ENCODE results near the gene JAZF1. TPM values are rescaled to one million over a fixed set of nuclear protein-coding genes. Genes with fewer than 3 reads are reported as not detected.

Gene JAZF1
- total RNA-seq, 1 experiment from 2014 or later, result 3.4 TPM

DNA sequence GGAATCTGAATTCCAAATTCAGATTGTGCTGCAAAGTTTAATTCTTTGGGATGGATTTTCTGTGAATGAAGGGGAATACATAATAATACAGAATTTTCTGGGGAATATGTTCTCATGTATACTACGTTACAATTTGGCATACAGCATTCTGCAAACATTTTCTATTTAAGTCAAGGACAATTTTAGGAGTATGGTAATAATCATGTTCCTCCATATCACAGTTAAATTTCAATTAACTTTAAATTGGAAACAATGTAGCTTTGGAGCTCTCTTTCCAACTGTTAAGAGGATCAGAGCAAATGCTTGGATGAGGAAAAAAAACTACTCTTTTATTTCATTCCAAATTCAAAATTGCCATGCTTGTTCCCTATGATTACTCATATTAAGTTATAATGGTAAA lies 217.5 kb downstream of the JAZF1 start:
- no peak overlapping the region for H3K4me3 ChIP-seq (replicated peaks in 1 of 2; ENCODE audit: low read depth in 1 of 2, low read length in 2 of 2)
- TF ChIP-seq, protein P1, sequence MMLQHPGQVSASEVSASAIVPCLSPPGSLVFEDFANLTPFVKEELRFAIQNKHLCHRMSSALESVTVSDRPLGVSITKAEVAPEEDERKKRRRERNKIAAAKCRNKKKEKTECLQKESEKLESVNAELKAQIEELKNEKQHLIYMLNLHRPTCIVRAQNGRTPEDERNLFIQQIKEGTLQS (IDR thresholded peaks at IDR 0.05), result no peak
- TF ChIP-seq POLR2AphosphoS5 (IDR thresholded peaks at IDR 0.05; ENCODE audit: low read depth, low read length), result no peak
- ChIA-PET RAD21 (ENCODE audit: low non-redundant PET in 1 of 2, low total read pairs in 2 of 2, uncharacterized antibody in 2 of 2, unreplicated experiment in 2 of 2) (no interaction called here), POLR2A (no interaction called here), CTCF (no interaction called here)
- BruUV-seq (replicated peaks), result no TSS peak
- H3K27ac ChIP-seq (ENCODE audit: low read depth, low read length), result no peak overlapping the region
- H3K9me2 ChIP-seq (ENCODE audit: insufficient read depth), result no peaks in the 10 kb centered on the region
- H2AFZ ChIP-seq (ENCODE audit: low read depth, low read length, poor library complexity, severe bottlenecking), result no peak overlapping the region
- H3K4me2 ChIP-seq (ENCODE audit: low read length), result no peak overlapping the region
- H3K27me3 ChIP-seq (ENCODE audit: insufficient read depth, low read length), result no peaks in the 10 kb centered on the region
- ATAC-seq (no peak), DNase-seq (ENCODE audit: low read depth, low spot score) (no peak)
- no peak overlapping the region for H3K9ac ChIP-seq (ENCODE audit: low read length)
- no peaks in the 10 kb centered on the region for H3K79me2 ChIP-seq (ENCODE audit: insufficient read depth, low read length)
- H3K4me1 ChIP-seq (ENCODE audit: control insufficient read depth in 1 of 2, insufficient read depth in 2 of 2, low read length in 2 of 2), result peaks cover 13 to 20% of the 10 kb centered on the region in 2 experiments
- H3K9me3 ChIP-seq (ENCODE audit: control insufficient read depth in 1 of 2, insufficient read depth in 1 of 2, low read depth in 1 of 2, low read length in 2 of 2), result no peaks in the 10 kb centered on the region
- no peaks in the 10 kb centered on the region for H4K20me1 ChIP-seq (ENCODE audit: insufficient read depth)
- H3K36me3 ChIP-seq (ENCODE audit: control insufficient read depth in 1 of 2, insufficient read depth in 2 of 2, low read length in 2 of 2), result no peaks in the 10 kb centered on the region
- intact Hi-C loops (cut with micrococcal nuclease), result no loop called here

DNA sequence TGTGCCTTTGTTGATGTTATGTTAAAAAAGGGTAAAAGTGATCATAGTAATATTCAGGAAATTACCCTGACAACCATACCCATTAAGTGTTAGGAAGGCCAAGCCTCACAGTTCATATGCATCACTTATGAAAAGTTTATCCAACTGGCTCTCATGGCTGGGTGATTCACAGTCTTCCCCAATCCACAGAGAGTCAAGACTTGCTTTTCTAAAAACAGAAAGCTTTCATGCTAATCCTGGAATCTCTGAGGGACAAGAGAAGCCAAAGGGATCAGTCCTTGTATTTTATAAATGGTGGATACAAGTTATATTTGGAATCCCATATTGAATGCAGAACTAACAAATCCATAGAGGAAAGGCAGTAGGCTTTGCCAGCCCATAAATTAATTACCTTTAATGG lies 218.3 kb downstream of the JAZF1 start:
- DNase-seq (ENCODE audit: low read depth, low spot score) (no peak), ATAC-seq (no peak)
- ChIA-PET CTCF (no interaction called here), RAD21 (ENCODE audit: low non-redundant PET in 1 of 2, low total read pairs in 2 of 2, uncharacterized antibody in 2 of 2, unreplicated experiment in 2 of 2) (no interaction called here), POLR2A (no interaction called here)
- Histone ChIP-seq H3K27ac (ENCODE audit: low read depth, low read length) (no peak overlapping the region), H3K79me2 (ENCODE audit: insufficient read depth, low read length) (no peaks in the 10 kb centered on the region), H3K4me3 (replicated peaks in 1 of 2; ENCODE audit: low read depth in 1 of 2, low read length in 2 of 2) (no peak overlapping the region), H3K9ac (ENCODE audit: low read length) (no peak overlapping the region), H3K27me3 (ENCODE audit: insufficient read depth, low read length) (no peaks in the 10 kb centered on the region), H3K9me3 (ENCODE audit: control insufficient read depth in 1 of 2, insufficient read depth in 1 of 2, low read depth in 1 of 2, low read length in 2 of 2) (no peaks in the 10 kb centered on the region), H3K9me2 (ENCODE audit: insufficient read depth) (no peaks in the 10 kb centered on the region), H4K20me1 (ENCODE audit: insufficient read depth) (no peaks in the 10 kb centered on the region), H2AFZ (ENCODE audit: low read depth, low read length, poor library complexity, severe bottlenecking) (no peak overlapping the region), H3K4me2 (ENCODE audit: low read length) (0 out of 2 replicates have a peak overlapping the region, but pooled peaks have one; percentile 60), H3K4me1 (ENCODE audit: control insufficient read depth in 1 of 2, insufficient read depth in 2 of 2, low read length in 2 of 2) (peaks cover 13 to 20% of the 10 kb centered on the region in 2 experiments), H3K36me3 (ENCODE audit: control insufficient read depth in 1 of 2, insufficient read depth in 2 of 2, low read length in 2 of 2) (no peaks in the 10 kb centered on the region)
- no TSS peak for BruUV-seq (replicated peaks)
- TF ChIP-seq TCF7L2 (IDR thresholded peaks at IDR 0.05; ENCODE audit: borderline replicate concordance, extremely low read depth, insufficient read depth, insufficient read length) (no peak), CBX3 (IDR thresholded peaks at IDR 0.05; ENCODE audit: low read depth) (no peak), SP1 (IDR thresholded peaks at IDR 0.05; ENCODE audit: low read depth) (no peak), JUND (IDR thresholded peaks at IDR 0.05) (no peak), SIN3A (IDR thresholded peaks at IDR 0.05; ENCODE audit: low read depth) (no peak), EZH2 (IDR thresholded peaks at IDR 0.05) (no peak), CEBPB (IDR thresholded peaks at IDR 0.05; ENCODE audit: low read depth) (no peak), EGR1 (IDR thresholded peaks at IDR 0.05; ENCODE audit: low read depth) (no peak), EZH2phosphoT487 (IDR thresholded peaks at IDR 0.05; ENCODE audit: borderline replicate concordance) (no peak), ZFX (IDR thresholded peaks at IDR 0.05) (no peak), RAD21 (IDR thresholded peaks at IDR 0.05; ENCODE audit: low read depth) (no peak)
- TF ChIP-seq, protein P2, sequence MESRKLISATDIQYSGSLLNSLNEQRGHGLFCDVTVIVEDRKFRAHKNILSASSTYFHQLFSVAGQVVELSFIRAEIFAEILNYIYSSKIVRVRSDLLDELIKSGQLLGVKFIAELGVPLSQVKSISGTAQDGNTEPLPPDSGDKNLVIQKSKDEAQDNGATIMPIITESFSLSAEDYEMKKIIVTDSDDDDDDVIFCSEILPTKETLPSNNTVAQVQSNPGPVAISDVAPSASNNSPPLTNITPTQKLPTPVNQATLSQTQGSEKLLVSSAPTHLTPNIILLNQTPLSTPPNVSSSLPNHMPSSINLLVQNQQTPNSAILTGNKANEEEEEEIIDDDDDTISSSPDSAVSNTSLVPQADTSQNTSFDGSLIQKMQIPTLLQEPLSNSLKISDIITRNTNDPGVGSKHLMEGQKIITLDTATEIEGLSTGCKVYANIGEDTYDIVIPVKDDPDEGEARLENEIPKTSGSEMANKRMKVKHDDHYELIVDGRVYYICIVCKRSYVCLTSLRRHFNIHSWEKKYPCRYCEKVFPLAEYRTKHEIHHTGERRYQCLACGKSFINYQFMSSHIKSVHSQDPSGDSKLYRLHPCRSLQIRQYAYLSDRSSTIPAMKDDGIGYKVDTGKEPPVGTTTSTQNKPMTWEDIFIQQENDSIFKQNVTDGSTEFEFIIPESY (IDR thresholded peaks at IDR 0.05; ENCODE audit: extremely low read depth, insufficient replicate concordance, low read length), result no peak
- intact Hi-C loops (cut with micrococcal nuclease), result no loop called here
